Activated CD8-positive, alpha-beta T cell treated with anti-CD3 and anti-CD28 coated beads for 36 hours (primary cell): ENCODE data around the gene CTSK. TPM values are rescaled to one million over a fixed set of nuclear protein-coding genes. Genes with fewer than 3 reads are reported as not detected.

Source experiments
- ATAC-seq: fragments of 200-7000 bp; cut with Tn5 transposase; one replicate; pipeline ENCODE4 v1.10.0; 2021; ENCODE audit warnings: mild to moderate bottlenecking, moderate library complexity
- CTCF ChIA-PET: fragments of 350-600 bp; sonication (Branson Sonifier 250); formaldehyde crosslinking; loops from one replicate; lab custom pipeline; 2021; ENCODE audit warnings: antibody characterized with exemption; lab: Charles Lee
- POLR2A ChIA-PET: fragments of 350-600 bp; sonication (Branson Sonifier 250); formaldehyde crosslinking; loops from one replicate; lab custom pipeline; 2021; ENCODE audit warnings: antibody characterized with exemption; lab: Charles Lee
- DNase-seq: peaks from one replicate; pipeline ENCODE4 v3.0.0-alpha.2; 2020
- H3K27ac Mint-ChIP-seq: one replicate; pipeline ENCODE4 v1.8.0; 2021; ENCODE audit warnings: mild to moderate bottlenecking, mixed read lengths
- H3K27me3 Mint-ChIP-seq: one replicate; pipeline ENCODE4 v1.8.0; 2021; ENCODE audit warnings: mixed read lengths
- H3K36me3 Mint-ChIP-seq: one replicate; pipeline ENCODE4 v1.8.0; 2021; ENCODE audit warnings: low read depth, mixed read lengths
- H3K4me1 Mint-ChIP-seq: one replicate; pipeline ENCODE4 v1.8.0; 2021; ENCODE audit warnings: low read depth, mixed read lengths
- H3K4me3 Mint-ChIP-seq: one replicate; pipeline ENCODE4 v1.8.0; 2021; ENCODE audit warnings: mild to moderate bottlenecking, moderate library complexity, mixed read lengths
- H3K9me3 Mint-ChIP-seq: one replicate; pipeline ENCODE4 v1.8.0; 2021; ENCODE audit warnings: mixed read lengths
- CTCF ChIP-seq: fragments of 200-600 bp; IDR thresholded peaks from one replicate; pipeline ENCODE4 v1.8.0; 2022; ENCODE audit warnings: antibody characterized with exemption, mild to moderate bottlenecking
- intact Hi-C: fragments of 100-400 bp; cut with micrococcal nuclease; formaldehyde crosslinking; loops from one replicate; pipeline ENCODE4 v1.10.0; 2022
- total RNA-seq, 2 experiments: library from RNA; stranded (reverse); gene quantifications; one replicate each; pipeline ENCODE4 v1.2.3, GENCODE V29; 2021

Gene CTSK
- total RNA-seq, 2 experiments from 2014 or later, result 2.9 to 3.6 TPM

GRCh38 chr1:150808846-150809245, 786 bp upstream of the CTSK start:
- CTCF ChIA-PET, result interaction anchor here (1.2 to 3.6 kb wide), 4 partner anchors 114 to 291 kb away, joined by 4 to 13 read pairs (median 4); no protein-coding TSS in a partner anchor
- intact Hi-C loops, result no loop called here
- no peak for TF ChIP-seq CTCF
- Mint-ChIP-seq H3K27me3 (no peaks in the 10 kb centered on the region), H3K4me1 (peaks cover 14% of the 10 kb centered on the region), H3K27ac (no peak overlapping the region), H3K4me3 (no peak overlapping the region), H3K9me3 (no peaks in the 10 kb centered on the region), H3K36me3 (peaks cover 2% of the 10 kb centered on the region)
- no peak for DNase-seq
- POLR2A ChIA-PET, result interaction anchor here (1.6 kb wide), 1 partner anchor 119 kb away, joined by 4 read pairs; no protein-coding TSS in a partner anchor
- ATAC-seq, result no peak

GRCh38 chr1:150807249-150808023, 624 bp downstream of the CTSK start:
- POLR2A ChIA-PET, result interaction anchor here (1.6 to 1.7 kb wide), 2 partner anchors 9 to 120 kb away, joined by 4 read pairs; no protein-coding TSS in a partner anchor
- TF ChIP-seq CTCF, result no peak
- CTCF ChIA-PET, result interaction anchor here (0.8 to 3.6 kb wide), 5 partner anchors 62 to 292 kb away, joined by 3 to 13 read pairs (median 4); no protein-coding TSS in a partner anchor
- ATAC-seq, result no peak
- intact Hi-C loops, result no loop called here
- H3K4me1 Mint-ChIP-seq, result peaks cover 14% of the 10 kb centered on the region
- no peak for DNase-seq
- H3K4me3 Mint-ChIP-seq, result no peak overlapping the region
- peaks cover 3% of the 10 kb centered on the region for H3K36me3 Mint-ChIP-seq
- no peaks in the 10 kb centered on the region for H3K27me3 Mint-ChIP-seq
- no peaks in the 10 kb centered on the region for H3K9me3 Mint-ChIP-seq
- H3K27ac Mint-ChIP-seq, result no peak overlapping the region

GRCh38 chr1:150805899-150806298, 2.2 kb downstream of the CTSK start:
- ATAC-seq, result no peak
- POLR2A ChIA-PET, result interaction anchor here (0.6 to 0.8 kb wide), 2 partner anchors 276 to 414 kb away, joined by 3 read pairs; no protein-coding TSS in a partner anchor
- Mint-ChIP-seq H3K27me3 (no peaks in the 10 kb centered on the region), H3K4me3 (no peak overlapping the region), H3K4me1 (peaks cover 14% of the 10 kb centered on the region), H3K27ac (no peak overlapping the region), H3K36me3 (peaks cover 3% of the 10 kb centered on the region), H3K9me3 (no peaks in the 10 kb centered on the region)
- no peak for DNase-seq
- CTCF ChIA-PET, result interaction anchor here (0.6 to 3.6 kb wide), 2 partner anchors 67 to 117 kb away, joined by 3 to 13 read pairs; no protein-coding TSS in a partner anchor
- intact Hi-C loops, result no loop called here
- TF ChIP-seq CTCF, result no peak

GRCh38 chr1:150804671-150805070, 3.4 kb downstream of the CTSK start:
- no peak for DNase-seq
- Mint-ChIP-seq H3K4me3 (no peak overlapping the region), H3K4me1 (peaks cover 14% of the 10 kb centered on the region), H3K9me3 (no peaks in the 10 kb centered on the region), H3K27me3 (no peaks in the 10 kb centered on the region), H3K27ac (no peak overlapping the region), H3K36me3 (peaks cover 3% of the 10 kb centered on the region)
- ChIA-PET POLR2A (interaction anchor here (1.1 kb wide), 1 partner anchor 16 kb away, joined by 3 read pairs; no protein-coding TSS in a partner anchor), CTCF (interaction anchor here (0.9 to 1.7 kb wide), 3 partner anchors 117 to 201 kb away, joined by 3 read pairs; no protein-coding TSS in a partner anchor)
- intact Hi-C loops, result no loop called here
- ATAC-seq, result no peak
- TF ChIP-seq CTCF, result no peak

- DNase-seq, result no peak
- no peak overlapping the region for H3K4me3 Mint-ChIP-seq
- H3K4me1 Mint-ChIP-seq, result no peaks in the 10 kb centered on the region
- TF ChIP-seq CTCF, result no peak
- intact Hi-C loops, result no loop called here
- no peak for ATAC-seq
- ChIA-PET CTCF (interaction anchor here (0.8 kb wide), 1 partner anchor 154 kb away, joined by 3 read pairs; no protein-coding TSS in a partner anchor), POLR2A (no interaction called here)
- peaks cover 11% of the 10 kb centered on the region for H3K36me3 Mint-ChIP-seq
- H3K27me3 Mint-ChIP-seq, result no peaks in the 10 kb centered on the region
- H3K27ac Mint-ChIP-seq, result no peak overlapping the region
- H3K9me3 Mint-ChIP-seq, result no peaks in the 10 kb centered on the region
These were observed 9.0 kb downstream of the CTSK start for GRCh38 chr1:150799089-150799488.
